Neuron (in vitro differentiated cells): ENCODE data around the gene DIS3L.
"Not testable (repeated sequence)": the region's sequence is repeated elsewhere in the genome, so short reads cannot be mapped to it uniquely, and the experiment has no call there.

ENCODE experiments used
- H2AFZ ChIP-seq: one replicate; pipeline ENCODE4 v1.6.1; 2013; ENCODE audit warnings: low read depth, mild to moderate bottlenecking, inconsistent platforms, low read length, moderate library complexity
- H3K27me3 ChIP-seq: one replicate; pipeline ENCODE4 v1.6.1; 2013; ENCODE audit warnings: low read length; ENCODE audit not compliant: insufficient read depth
- H3K36me3 ChIP-seq: one replicate; pipeline ENCODE4 v1.6.1; 2013; ENCODE audit warnings: low read length; ENCODE audit not compliant: insufficient read depth
- H3K4me1 ChIP-seq: one replicate; pipeline ENCODE4 v1.6.1; 2013; ENCODE audit warnings: low read length; ENCODE audit not compliant: insufficient read depth
- H3K4me3 ChIP-seq: 2 replicates; pipeline ENCODE4 v1.5.1; 2013; ENCODE audit warnings: mild to moderate bottlenecking, low read length, moderate library complexity
- H3K9me3 ChIP-seq: one replicate; pipeline ENCODE4 v1.6.1; 2013; ENCODE audit warnings: low read length

DIS3L gene

DNA sequence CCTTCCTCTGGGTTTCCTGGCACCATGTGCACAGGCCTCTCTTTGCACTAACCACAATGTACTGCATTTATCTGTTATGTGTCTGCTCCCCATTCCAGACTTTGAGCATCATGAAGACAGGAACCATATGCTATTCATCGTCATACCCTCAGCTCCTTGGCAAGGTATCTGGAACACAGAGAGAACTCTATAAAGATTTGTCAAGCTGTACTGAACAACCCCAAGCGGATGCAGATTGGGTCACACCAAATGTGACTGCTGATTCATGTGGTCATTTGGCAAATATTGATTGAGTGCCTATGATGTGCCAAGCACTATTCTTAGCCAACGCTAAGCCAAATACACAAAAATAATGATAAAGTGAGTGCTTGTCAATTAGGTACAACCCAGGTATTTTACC is 32.3 kb upstream of the DIS3L start:
- peaks cover 39% of the 10 kb centered on the region for H3K27me3 ChIP-seq
- H3K36me3 ChIP-seq, result no peaks in the 10 kb centered on the region
- H3K4me3 ChIP-seq, result no peak overlapping the region
- no peak overlapping the region for H2AFZ ChIP-seq
- H3K4me1 ChIP-seq, result no peaks in the 10 kb centered on the region
- no peaks in the 10 kb centered on the region for H3K9me3 ChIP-seq

DNA sequence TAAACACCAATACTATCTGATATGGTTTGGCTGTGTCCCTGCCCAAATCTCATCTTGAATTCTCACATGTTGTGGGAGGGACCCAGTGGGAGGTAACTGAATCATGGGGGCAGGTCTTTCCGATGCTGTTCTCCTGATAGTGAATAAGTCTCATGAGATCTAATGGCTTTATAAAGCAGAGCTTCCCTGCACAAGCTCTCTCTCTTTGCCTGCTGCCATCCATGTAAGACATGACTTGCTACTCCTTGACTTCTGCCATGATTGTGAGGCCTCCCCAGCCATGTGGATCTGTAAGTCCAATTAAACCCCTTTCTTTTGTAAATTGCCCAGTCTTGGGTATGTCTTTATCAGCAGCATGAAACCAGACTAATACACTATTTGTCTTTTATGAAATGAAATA is 30.5 kb upstream of the DIS3L start:
- not testable (repeated sequence) for H3K9me3 ChIP-seq, H2AFZ ChIP-seq, H3K4me1 ChIP-seq, H3K36me3 ChIP-seq, H3K4me3 ChIP-seq
- peaks cover 25% of the 10 kb centered on the region for H3K27me3 ChIP-seq

DNA sequence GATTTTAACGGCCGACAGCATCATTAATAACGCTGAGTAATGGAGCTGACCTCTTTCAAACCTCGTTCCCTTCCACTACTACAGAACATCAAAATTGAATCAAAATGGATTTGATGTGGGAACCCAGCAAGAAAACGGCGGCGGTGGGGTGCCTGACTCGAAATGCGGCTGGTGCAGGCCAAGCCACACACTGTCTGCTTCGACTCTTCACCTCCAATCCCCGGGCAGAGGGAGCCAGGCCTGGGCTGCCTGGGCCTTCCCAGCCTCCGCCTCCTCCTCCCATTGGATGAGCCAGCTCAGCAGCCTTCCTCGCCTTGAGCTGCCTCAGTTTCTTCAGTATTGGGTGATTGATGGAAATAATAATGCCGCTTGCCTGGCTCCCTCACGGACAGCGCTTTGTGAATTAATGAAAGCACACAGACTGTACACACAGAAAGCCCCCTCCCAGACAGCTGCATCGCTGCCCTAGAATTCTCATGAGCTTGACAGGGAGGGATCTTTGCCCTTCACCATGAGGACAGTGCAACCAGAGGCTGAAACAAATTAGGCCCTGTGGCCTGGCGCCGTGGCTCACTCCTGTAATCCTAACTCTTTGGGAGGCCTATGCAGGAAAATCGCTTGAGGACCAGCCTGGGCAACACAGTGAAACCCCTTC is 28.4 kb upstream of the DIS3L start:
- Histone ChIP-seq H3K4me3 (no peak overlapping the region), H3K27me3 (peaks cover 17% of the 10 kb centered on the region), H3K9me3 (no peaks in the 10 kb centered on the region), H3K36me3 (no peaks in the 10 kb centered on the region), H3K4me1 (peaks cover 22% of the 10 kb centered on the region), H2AFZ (no peak overlapping the region)

DNA sequence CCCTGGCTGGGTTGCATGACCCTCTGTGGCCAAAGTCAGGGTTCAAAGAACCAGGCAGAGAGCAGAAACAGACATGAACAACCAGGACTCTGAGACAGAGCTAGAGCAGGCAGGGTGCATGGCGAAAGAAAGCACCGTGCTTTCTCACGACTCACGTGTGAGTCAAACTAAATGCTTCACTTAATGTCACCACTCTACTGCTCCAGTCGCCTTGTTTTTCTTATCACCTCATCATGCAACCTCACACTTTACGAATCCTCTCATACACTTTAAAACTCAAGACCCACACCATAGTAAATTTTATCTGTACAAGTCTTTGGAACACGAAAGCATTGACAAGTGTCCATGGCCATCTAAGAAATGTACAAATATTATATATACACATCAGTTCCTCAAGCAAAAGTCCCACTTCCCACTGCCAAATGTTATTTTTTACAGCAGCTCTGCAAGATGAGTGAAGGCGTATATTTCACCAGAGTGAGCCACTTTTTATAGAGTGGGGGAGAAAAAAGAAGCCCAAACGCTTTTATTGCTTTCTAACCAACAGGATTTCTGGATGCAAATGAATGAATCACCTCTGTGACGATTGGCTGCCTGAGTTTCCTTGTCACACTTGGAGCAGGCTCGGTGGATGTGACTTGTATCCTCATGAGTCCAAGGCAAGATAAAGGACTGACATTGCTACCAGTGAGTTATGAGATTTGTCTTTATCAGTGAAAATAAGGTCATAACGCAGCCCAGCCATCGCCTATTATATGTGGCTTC is 23.9 kb upstream of the DIS3L start:
- Histone ChIP-seq H3K4me1 (peaks cover 25% of the 10 kb centered on the region), H2AFZ (peak overlapping the region; percentile 2), H3K4me3 (no peak overlapping the region), H3K27me3 (no peaks in the 10 kb centered on the region), H3K36me3 (no peaks in the 10 kb centered on the region), H3K9me3 (no peaks in the 10 kb centered on the region)

DNA sequence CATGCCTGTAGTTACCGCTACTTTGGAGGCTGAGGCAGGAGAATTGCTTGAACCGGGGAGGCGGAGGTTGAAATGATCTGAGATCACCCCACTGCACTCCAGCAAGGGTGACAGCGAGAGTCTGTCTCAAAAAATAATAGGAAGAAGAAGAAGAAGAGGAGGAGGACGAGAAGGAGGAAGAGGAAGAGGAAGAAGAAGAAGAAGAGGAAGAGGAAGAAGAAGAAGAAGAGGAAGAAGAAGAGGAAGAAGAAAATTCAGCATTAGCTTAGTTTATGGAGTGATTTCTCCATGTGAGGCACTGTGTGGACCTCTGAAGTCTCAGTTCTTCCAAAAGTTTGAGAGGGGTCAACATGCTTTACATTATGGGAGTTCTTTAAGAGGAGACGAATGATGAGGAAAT is 22.4 kb upstream of the DIS3L start:
- no peaks in the 10 kb centered on the region for H3K9me3 ChIP-seq
- no peak overlapping the region for H3K4me3 ChIP-seq
- no peak overlapping the region for H2AFZ ChIP-seq
- H3K4me1 ChIP-seq, result peaks cover 25% of the 10 kb centered on the region
- H3K27me3 ChIP-seq, result no peaks in the 10 kb centered on the region
- H3K36me3 ChIP-seq, result no peaks in the 10 kb centered on the region

DNA sequence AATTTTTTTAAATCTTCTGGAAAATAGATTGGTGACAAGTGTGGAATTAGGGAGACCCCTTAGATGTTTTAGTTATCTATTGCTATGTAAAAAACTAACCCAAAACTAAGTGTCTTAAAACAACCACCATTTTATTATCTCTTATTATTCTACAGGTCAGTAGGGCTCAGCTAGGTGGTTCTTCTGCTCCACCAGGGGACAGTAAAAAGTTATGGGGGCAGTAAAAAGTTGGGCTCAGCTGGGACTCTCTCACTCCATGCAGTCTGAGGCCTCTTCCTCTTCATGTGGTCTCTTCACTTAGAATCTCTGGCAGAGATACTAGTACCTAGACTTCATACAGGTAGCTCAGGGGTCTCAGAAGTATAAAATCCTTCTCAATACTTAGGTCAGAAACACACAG is 18.0 kb upstream of the DIS3L start:
- Histone ChIP-seq H3K36me3 (no peaks in the 10 kb centered on the region), H3K27me3 (no peaks in the 10 kb centered on the region), H2AFZ (no peak overlapping the region), H3K4me1 (peaks cover 15% of the 10 kb centered on the region), H3K4me3 (no peak overlapping the region), H3K9me3 (no peaks in the 10 kb centered on the region)

DNA sequence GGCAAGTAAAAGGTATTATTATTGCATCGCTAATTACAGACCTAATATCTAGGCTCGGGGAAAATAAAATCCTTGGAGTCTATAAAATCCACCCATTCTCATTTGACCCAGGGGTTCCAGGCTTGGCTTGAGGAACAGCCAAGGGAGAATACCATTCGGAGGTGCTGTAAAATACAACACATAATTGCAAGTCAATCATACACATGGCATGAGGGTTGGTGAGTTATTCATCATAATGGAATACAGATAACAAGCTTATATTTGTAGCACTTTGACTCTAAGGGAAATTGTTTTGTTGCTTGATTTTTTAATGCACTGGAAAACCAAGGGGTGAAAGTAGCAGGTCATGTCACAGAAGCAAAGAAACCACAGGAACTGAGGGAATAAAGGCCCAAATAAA is 16.8 kb upstream of the DIS3L start:
- Histone ChIP-seq H3K4me3 (no peak overlapping the region), H2AFZ (no peak overlapping the region), H3K36me3 (no peaks in the 10 kb centered on the region), H3K9me3 (no peaks in the 10 kb centered on the region), H3K4me1 (peaks cover 15% of the 10 kb centered on the region), H3K27me3 (no peaks in the 10 kb centered on the region)

DNA sequence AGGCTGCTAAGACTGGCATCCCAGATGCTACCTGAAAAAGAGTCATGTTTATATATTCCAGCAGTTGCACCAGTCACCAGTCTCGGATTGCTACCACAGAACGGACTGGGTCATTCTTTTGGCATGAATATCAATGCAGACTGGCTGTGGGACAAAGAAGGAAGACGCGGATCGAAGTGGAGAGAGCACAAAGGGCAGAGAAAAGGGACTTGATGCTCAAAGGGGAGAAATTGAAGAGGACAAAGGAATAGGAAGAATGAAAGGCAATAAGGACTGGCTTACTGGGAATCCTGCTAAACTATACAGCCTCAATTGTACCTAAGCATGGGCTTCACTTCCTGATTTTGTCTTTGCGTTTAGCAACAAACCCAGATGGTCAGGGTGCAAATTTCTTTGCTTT is 15.3 kb upstream of the DIS3L start:
- Histone ChIP-seq H3K4me1 (peaks cover 15% of the 10 kb centered on the region), H2AFZ (peak overlapping the region; percentile 44), H3K4me3 (no peak overlapping the region), H3K9me3 (no peaks in the 10 kb centered on the region), H3K36me3 (no peaks in the 10 kb centered on the region), H3K27me3 (no peaks in the 10 kb centered on the region)

DNA sequence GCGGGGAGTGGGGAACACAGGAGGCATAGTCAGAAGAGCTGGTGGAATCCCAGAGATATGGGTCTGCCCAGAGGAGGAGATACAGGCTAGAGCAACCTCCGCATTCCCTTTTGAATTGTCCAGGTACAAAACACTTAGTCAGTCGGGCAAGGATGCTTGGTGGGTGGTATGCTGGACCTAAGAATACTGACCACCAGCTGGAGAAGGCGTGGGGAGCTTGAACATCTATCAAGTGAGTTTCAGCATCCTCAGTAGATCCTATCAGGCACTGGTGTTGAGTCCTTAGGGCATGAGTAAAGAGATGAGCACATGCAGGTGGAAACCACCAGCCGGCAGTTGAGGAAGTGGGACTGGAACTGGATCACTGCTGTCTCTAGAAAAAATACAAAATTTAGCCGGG is 14.7 kb upstream of the DIS3L start:
- Histone ChIP-seq H3K27me3 (no peaks in the 10 kb centered on the region), H3K36me3 (no peaks in the 10 kb centered on the region), H3K4me1 (peaks cover 15% of the 10 kb centered on the region), H2AFZ (no peak overlapping the region), H3K4me3 (no peak overlapping the region), H3K9me3 (no peaks in the 10 kb centered on the region)

DNA sequence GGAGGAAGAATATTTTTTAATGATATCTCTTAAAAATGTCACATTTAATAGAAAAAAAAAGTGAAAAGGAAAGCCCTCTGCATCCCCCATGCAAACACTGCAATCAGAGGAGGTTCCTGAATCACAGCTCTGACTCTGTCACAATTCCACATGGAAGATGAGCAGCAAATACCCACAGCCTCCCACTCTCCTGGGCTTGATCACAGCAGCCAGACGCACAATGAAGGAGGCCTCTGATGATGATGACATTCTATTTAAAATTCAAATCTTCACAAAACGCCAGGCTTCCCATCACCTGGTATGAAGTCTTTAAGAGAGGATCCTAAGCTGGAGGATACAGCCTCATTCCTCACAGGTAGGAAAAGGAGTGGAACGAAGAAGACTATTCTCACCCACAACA is 9.1 kb upstream of the DIS3L start:
- Histone ChIP-seq H3K9me3 (no peaks in the 10 kb centered on the region), H3K36me3 (no peaks in the 10 kb centered on the region), H3K27me3 (no peaks in the 10 kb centered on the region), H3K4me3 (no peak overlapping the region), H2AFZ (no peak overlapping the region), H3K4me1 (no peaks in the 10 kb centered on the region)

DNA sequence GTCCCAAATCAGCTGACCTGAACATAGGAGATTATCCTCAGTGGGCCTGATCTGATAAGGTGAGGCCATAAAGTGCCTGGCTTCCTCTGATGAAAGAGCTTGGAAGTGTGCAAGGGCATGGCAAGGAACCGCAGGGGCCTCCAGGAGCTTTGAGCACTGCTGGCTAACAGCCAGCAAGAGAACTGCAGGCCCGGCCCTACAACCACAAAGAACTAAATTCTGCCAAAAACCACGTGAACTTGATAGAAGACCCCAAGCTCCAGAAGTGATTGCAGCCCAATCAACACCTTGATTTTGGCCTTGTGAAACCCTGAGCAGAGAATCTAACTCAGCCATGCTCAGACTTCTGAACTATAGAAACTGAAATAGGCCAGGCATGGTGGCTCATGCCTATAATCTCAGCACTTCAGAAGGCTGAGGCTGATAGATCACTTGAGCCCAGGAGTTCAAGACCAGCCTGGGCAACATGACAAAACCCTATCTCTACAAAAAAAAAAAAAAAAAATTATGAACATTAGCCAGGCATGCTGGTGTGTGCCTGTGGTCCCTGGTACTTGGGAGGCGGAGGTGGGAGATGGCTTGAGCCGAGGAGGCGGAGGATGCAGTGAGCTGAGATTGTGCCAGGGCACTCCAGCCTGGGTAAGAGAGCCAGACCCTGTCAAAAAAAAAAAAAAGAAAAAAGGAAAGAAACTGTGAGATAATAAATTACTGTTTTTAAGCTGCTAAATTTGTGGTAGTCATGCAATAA is 7.7 kb upstream of the DIS3L start:
- no peak overlapping the region for H3K4me3 ChIP-seq

DNA sequence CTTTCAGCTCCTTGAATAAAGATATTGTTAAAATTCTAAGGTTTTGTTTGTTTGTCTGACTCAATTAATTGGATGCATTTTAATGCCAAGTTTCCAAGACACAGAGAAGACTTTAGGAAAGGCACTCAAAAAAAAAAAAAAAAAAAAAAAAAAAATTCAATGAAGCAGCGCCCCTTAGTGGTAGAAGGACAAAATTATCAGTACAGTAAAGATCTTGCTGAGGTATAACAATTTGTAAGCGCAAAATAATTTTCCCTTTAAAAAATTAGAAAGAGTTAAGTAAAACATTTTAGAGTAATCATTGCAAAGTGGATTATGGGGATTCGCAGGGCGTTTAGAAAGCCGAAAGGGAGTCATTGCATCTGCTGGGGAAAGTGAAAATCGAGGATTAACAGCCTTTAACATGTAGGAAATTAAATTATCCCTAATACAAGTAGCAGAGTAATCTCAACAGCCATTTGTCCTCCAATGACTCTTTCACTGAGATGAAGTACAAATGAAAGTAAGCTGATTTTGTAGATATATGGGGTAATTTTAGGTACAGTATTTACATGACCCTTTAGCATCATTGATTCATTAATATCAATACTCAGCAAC is 5.8 kb upstream of the DIS3L start:
- Histone ChIP-seq H3K4me3 (no peak overlapping the region), H3K9me3 (no peaks in the 10 kb centered on the region), H2AFZ (no peak overlapping the region), H3K36me3 (no peaks in the 10 kb centered on the region), H3K27me3 (no peaks in the 10 kb centered on the region), H3K4me1 (peaks cover 5% of the 10 kb centered on the region)

More for the DNA sequence above, 7.7 kb upstream of the DIS3L start:
- no peaks in the 10 kb centered on the region for H3K9me3 ChIP-seq
- H3K27me3 ChIP-seq, result no peaks in the 10 kb centered on the region
- H3K36me3 ChIP-seq, result no peaks in the 10 kb centered on the region
- no peaks in the 10 kb centered on the region for H3K4me1 ChIP-seq
- H2AFZ ChIP-seq, result no peak overlapping the region

DNA sequence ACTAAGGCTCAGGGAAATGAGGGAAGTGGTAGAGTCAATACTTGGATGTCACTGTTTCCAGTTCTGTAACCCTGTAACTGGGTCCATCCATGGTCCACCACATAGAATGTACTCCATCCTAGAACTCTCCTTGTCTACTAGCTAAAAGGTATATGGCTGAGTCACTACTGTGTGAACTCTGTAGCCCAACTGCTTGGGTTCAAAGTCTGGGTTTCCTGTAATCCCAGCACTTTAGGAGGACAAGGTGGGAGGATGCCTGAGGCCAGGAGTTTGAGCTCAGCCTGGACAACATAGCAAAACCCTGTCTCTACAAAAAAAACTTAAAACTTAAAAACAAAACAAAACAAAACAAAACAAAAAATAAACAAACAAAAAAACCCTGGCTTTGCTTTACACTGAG is 5.3 kb upstream of the DIS3L start:
- H3K4me1 ChIP-seq, result peaks cover 5% of the 10 kb centered on the region
- no peak overlapping the region for H3K4me3 ChIP-seq
- H2AFZ ChIP-seq, result no peak overlapping the region
- H3K9me3 ChIP-seq, result no peaks in the 10 kb centered on the region
- no peaks in the 10 kb centered on the region for H3K36me3 ChIP-seq
- H3K27me3 ChIP-seq, result no peaks in the 10 kb centered on the region
